AG04449 (cell line): ENCODE measurements around the gene NFKBIZ.

Experiments
- CTCF ChIA-PET: fragments of 350-600 bp; formaldehyde crosslinking; extraction: SDS; loops from one replicate; lab custom pipeline; 2021; ENCODE audit warnings: antibody characterized with exemption; lab: Yijun Ruan, JAX
- POLR2A ChIA-PET: fragments of 400-600, 350-600 bp; formaldehyde crosslinking; extraction: SDS; loops from one replicate; lab custom pipeline; 2020; ENCODE audit warnings: antibody characterized with exemption, inconsistent platforms; lab: Yijun Ruan, JAX
- DNase-seq: peaks from one replicate; pipeline ENCODE4 v3.0.0-alpha.2; 2010; ENCODE audit warnings: low read depth, low spot score
- H3K4me3 ChIP-seq: 2 replicates; pipeline ENCODE4 v1.5.1; 2011; ENCODE audit warnings: low read depth, mild to moderate bottlenecking, control low read depth, low read length
- TF ChIP-seq, protein P1 (sequence below): IDR thresholded peaks from one replicate; pipeline ENCODE4 v1.5.1; 2011; ENCODE audit warnings: mild to moderate bottlenecking, moderate library complexity, low read length, control low read depth, inconsistent platforms; ENCODE audit not compliant: insufficient read depth; ENCODE audit errors: missing control alignments

NFKBIZ gene

GRCh38 chr3:101827211-101828174 lies 21.8 kb upstream of the NFKBIZ start:
- DNase-seq: no peak
- POLR2A ChIA-PET: interaction anchor here (0.5 to 5.2 kb wide), 7 partner anchors 22 to 398 kb away, joined by 3 to 67 read pairs (median 3); partner anchors contain the start of gene NFKBIZ
- CTCF ChIA-PET: interaction anchor here (0.9 to 5.2 kb wide), 7 partner anchors 13 to 402 kb away, joined by 3 to 31 read pairs (median 7); no protein-coding TSS in a partner anchor
- TF ChIP-seq, protein P1, sequence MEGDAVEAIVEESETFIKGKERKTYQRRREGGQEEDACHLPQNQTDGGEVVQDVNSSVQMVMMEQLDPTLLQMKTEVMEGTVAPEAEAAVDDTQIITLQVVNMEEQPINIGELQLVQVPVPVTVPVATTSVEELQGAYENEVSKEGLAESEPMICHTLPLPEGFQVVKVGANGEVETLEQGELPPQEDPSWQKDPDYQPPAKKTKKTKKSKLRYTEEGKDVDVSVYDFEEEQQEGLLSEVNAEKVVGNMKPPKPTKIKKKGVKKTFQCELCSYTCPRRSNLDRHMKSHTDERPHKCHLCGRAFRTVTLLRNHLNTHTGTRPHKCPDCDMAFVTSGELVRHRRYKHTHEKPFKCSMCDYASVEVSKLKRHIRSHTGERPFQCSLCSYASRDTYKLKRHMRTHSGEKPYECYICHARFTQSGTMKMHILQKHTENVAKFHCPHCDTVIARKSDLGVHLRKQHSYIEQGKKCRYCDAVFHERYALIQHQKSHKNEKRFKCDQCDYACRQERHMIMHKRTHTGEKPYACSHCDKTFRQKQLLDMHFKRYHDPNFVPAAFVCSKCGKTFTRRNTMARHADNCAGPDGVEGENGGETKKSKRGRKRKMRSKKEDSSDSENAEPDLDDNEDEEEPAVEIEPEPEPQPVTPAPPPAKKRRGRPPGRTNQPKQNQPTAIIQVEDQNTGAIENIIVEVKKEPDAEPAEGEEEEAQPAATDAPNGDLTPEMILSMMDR: no peak
- H3K4me3 ChIP-seq: peak overlapping the region; percentile 61

- TF ChIP-seq, protein P1: no peak
- CTCF ChIA-PET: interaction anchor here (1.3 to 5.2 kb wide), 4 partner anchors 13 to 397 kb away, joined by 4 to 31 read pairs (median 9); no protein-coding TSS in a partner anchor
- peak overlapping the region; percentile 61 for H3K4me3 ChIP-seq
- DNase-seq: no peak
- POLR2A ChIA-PET: interaction anchor here (0.5 to 5.2 kb wide), 4 partner anchors 21 to 397 kb away, joined by 3 to 67 read pairs (median 4); partner anchors contain the start of gene NFKBIZ
Measured at GRCh38 chr3:101828276-101828675, 21.0 kb upstream of the NFKBIZ start.

DNA sequence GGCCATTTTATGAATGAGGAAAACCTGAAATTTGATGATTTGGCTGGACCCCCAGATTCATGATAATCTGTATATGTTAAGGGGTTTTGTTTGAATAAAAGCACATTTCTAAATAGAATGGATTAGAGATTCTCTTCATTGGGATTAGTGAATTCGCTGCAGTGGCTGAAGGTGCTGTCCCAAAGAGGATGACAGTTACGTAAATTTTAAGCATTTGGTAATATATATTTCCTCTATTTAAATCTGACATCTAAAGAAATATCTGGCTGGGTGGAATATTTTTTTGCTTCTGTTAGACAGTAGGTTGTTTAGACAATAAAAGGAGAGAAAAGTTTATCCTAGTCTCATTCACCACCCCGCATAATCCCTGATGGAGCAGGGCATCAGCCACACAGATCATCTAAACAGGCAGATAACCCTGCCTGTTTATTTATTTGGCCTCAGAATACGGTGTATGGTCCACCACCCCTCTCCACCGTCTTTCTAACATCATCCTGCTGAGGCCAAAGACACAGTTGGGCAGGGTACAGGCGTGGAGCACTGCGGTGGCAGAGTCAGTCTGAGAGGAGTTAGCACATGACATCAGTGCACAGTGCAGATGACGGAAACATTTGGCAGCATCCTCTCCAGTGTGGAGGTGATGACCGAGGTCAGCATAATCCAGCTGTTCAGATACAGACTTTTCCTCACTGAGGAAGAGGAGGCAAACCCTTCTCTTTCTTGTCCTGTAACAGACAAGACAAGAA lies 20.4 kb upstream of the NFKBIZ start:
- ChIA-PET CTCF (interaction anchor here (0.7 to 5.2 kb wide), 9 partner anchors 10 to 399 kb away, joined by 3 to 31 read pairs (median 4); no protein-coding TSS in a partner anchor), POLR2A (interaction anchor here (1.4 to 5.2 kb wide), 2 partner anchors 21 to 396 kb away, joined by 4 to 67 read pairs; partner anchors contain the start of gene NFKBIZ)
- no peak for DNase-seq
- TF ChIP-seq, protein P1: no peak
- H3K4me3 ChIP-seq: peak overlapping the region; percentile 61

GRCh38 chr3:101829437-101829830 lies 19.9 kb upstream of the NFKBIZ start:
- ChIA-PET POLR2A (interaction anchor here (5.2 kb wide), 1 partner anchor 20 kb away, joined by 67 read pairs; the partner anchor contains the start of gene NFKBIZ), CTCF (interaction anchor here (0.7 to 5.2 kb wide), 9 partner anchors 9 to 399 kb away, joined by 3 to 31 read pairs (median 5); no protein-coding TSS in a partner anchor)
- TF ChIP-seq, protein P1: no peak
- H3K4me3 ChIP-seq: peak overlapping the region; percentile 23
- no peak for DNase-seq

DNA sequence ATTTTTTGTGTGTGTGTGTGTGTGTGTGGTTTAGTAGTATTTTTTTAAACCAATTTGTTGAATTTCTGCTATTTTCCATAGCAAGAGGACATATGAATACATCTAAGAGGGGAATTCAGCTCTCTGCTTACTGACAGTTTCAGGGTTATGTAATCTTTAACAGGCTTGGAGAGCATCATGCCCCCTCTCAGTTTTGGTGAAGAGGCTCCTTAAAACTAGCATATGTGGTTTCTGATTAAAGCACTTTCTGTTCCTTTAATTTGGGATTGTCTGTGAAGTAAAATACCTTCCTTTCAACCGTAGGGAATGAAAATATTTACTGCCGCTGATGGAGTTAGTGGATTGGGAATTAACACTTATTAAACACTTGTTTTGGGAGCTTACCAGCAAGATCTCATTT lies 19.4 kb upstream of the NFKBIZ start:
- TF ChIP-seq, protein P1: no peak
- ChIA-PET POLR2A (interaction anchor here (5.2 kb wide), 1 partner anchor 20 kb away, joined by 67 read pairs; the partner anchor contains the start of gene NFKBIZ), CTCF (interaction anchor here (0.7 to 5.2 kb wide), 9 partner anchors 9 to 398 kb away, joined by 3 to 31 read pairs (median 5); no protein-coding TSS in a partner anchor)
- no peak for DNase-seq
- H3K4me3 ChIP-seq: no peak overlapping the region
